Amniotic epithelial cell (primary cell): Measurements from ENCODE around the gene TSACC.

Experiments used
- DNase-seq: peaks from one replicate; pipeline ENCODE4 v3.0.0-alpha.2; 2010; ENCODE audit warnings: low read depth

TSACC gene

DNA sequence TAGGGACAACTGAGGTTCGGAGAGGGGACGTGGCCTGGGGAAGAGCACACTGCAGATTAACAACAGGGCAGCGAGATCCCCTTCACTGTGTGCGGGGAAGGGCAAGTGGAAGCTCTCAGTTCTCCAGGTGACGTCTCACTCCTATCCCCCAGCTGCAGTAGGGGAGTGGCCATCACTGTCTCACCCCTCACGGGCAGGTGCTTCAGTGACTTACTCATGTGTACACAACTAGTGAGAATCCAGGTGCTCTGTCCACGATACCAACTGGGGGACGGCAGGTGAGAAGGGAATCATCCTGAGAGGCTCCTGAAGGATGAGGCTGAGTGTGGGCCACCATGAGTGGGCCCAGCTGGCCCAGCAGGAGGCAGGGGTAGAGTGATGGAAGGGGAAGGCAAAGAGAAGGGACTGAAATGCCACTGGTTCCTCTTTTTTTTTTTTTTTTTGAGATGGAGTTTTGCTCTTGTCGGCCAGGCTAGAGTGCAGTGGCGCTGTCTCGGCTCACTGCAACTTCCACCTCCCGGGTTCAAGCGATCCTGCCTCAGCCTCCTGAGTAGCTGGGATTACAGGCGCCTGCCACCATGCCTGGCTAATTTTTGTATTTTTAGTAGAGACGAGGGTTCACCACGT lies 56.6 kb downstream of the TSACC start:
- DNase-seq, result no peak
